Activated CD8-positive, alpha-beta memory T cell treated with anti-CD3 and anti-CD28 coated beads for 36 hours (primary cell): ENCODE measurements around the gene COP1. TPM values are rescaled to one million over a fixed set of nuclear protein-coding genes. Genes with fewer than 3 reads are reported as not detected.
"Not testable (repeated sequence)": the region's sequence is repeated elsewhere in the genome, so short reads cannot be mapped to it uniquely, and the experiment has no call there.

Experiments
- CTCF ChIA-PET: fragments of 350-600 bp; sonication (Branson Sonifier 250); formaldehyde crosslinking; loops from one replicate; lab custom pipeline; 2021; ENCODE audit warnings: antibody characterized with exemption; lab: Charles Lee
- POLR2A ChIA-PET: fragments of 350-600 bp; sonication (Branson Sonifier 250); formaldehyde crosslinking; loops from one replicate; lab custom pipeline; 2021; ENCODE audit warnings: antibody characterized with exemption; lab: Charles Lee
- total RNA-seq, 2 experiments: library from RNA; stranded (reverse); gene quantifications; one replicate each; pipeline ENCODE4 v1.2.3, GENCODE V29; 2021

Gene COP1
- 10 to 100 TPM; 41.1 to 43.8 TPM for total RNA-seq

GRCh38 chr1:176206961-176207902 is at the start of gene COP1:
Gene COP1, minus strand, starts transcription at chr1:176207286. Its CDS starts 308 bp downstream, at chr1:176206978.
- ChIA-PET CTCF (no interaction called here), POLR2A (interaction anchor here (0.6 to 0.7 kb wide), 2 partner anchors 87 to 238 kb away, joined by 3 read pairs; no protein-coding TSS in a partner anchor)

- ChIA-PET CTCF (no interaction called here), POLR2A (no interaction called here)
These were observed 45.1 kb upstream of the COP1 start for GRCh38 chr1:176252191-176252590.

GRCh38 chr1:176244851-176245250 is 37.8 kb upstream of the COP1 start:
- ChIA-PET POLR2A (no interaction called here), CTCF (interaction anchor here (0.6 kb wide), 1 partner anchor 26 kb away, joined by 3 read pairs; no protein-coding TSS in a partner anchor)

GRCh38 chr1:176243746-176244145 is 36.7 kb upstream of the COP1 start:
- ChIA-PET CTCF (no interaction called here), POLR2A (no interaction called here)

GRCh38 chr1:176241385-176242015 is 34.4 kb upstream of the COP1 start:
- POLR2A ChIA-PET: no interaction called here
- CTCF ChIA-PET: no interaction called here

GRCh38 chr1:176233657-176234056 is 26.6 kb upstream of the COP1 start:
- POLR2A ChIA-PET, CTCF ChIA-PET: not testable (repeated sequence)

GRCh38 chr1:176227579-176227978 is 20.5 kb upstream of the COP1 start:
- CTCF ChIA-PET: no interaction called here

GRCh38 chr1:176225911-176226310 is 18.8 kb upstream of the COP1 start:
- POLR2A ChIA-PET: no interaction called here
- CTCF ChIA-PET: no interaction called here

More at GRCh38 chr1:176227579-176227978, 20.5 kb upstream of the COP1 start:
- POLR2A ChIA-PET: no interaction called here

GRCh38 chr1:176225479-176225875 is 18.4 kb upstream of the COP1 start:
- ChIA-PET POLR2A (no interaction called here), CTCF (no interaction called here)

- ChIA-PET POLR2A (no interaction called here), CTCF (no interaction called here)
These were observed 15.1 kb upstream of the COP1 start for GRCh38 chr1:176222196-176222595.

- POLR2A ChIA-PET: no interaction called here
- CTCF ChIA-PET: interaction anchor here (0.7 kb wide), 1 partner anchor 9 kb away, joined by 4 read pairs; no protein-coding TSS in a partner anchor
These were observed 13.1 kb upstream of the COP1 start for GRCh38 chr1:176220100-176220689.

- ChIA-PET CTCF (no interaction called here), POLR2A (interaction anchor here (0.7 kb wide), 1 partner anchor 208 kb away, joined by 4 read pairs; no protein-coding TSS in a partner anchor)
These were observed 10.5 kb upstream of the COP1 start for GRCh38 chr1:176217461-176218099.

GRCh38 chr1:176216031-176216430 is 8.9 kb upstream of the COP1 start:
- ChIA-PET CTCF (no interaction called here), POLR2A (no interaction called here)

- ChIA-PET POLR2A (no interaction called here), CTCF (no interaction called here)
These were observed 4.5 kb upstream of the COP1 start for GRCh38 chr1:176211396-176212165.

GRCh38 chr1:176208034-176208433 is 948 bp upstream of the COP1 start:
- CTCF ChIA-PET: no interaction called here

GRCh38 chr1:176206006-176206960 is 803 bp downstream of the COP1 start:
- ChIA-PET CTCF (no interaction called here), POLR2A (no interaction called here)

More at GRCh38 chr1:176208034-176208433, 948 bp upstream of the COP1 start:
- POLR2A ChIA-PET: interaction anchor here (0.6 to 0.7 kb wide), 2 partner anchors 88 to 239 kb away, joined by 3 read pairs; no protein-coding TSS in a partner anchor

- CTCF ChIA-PET: no interaction called here
These were observed 1.7 kb downstream of the COP1 start for GRCh38 chr1:176205332-176205914.

More at GRCh38 chr1:176205332-176205914, 1.7 kb downstream of the COP1 start:
- POLR2A ChIA-PET: no interaction called here
